ENCODE measurements around the gene GFRA1.
A peak's percentile ranks its signal among the peaks of the same experiment; 100 is the strongest.

The GFRA1 gene

DNA sequence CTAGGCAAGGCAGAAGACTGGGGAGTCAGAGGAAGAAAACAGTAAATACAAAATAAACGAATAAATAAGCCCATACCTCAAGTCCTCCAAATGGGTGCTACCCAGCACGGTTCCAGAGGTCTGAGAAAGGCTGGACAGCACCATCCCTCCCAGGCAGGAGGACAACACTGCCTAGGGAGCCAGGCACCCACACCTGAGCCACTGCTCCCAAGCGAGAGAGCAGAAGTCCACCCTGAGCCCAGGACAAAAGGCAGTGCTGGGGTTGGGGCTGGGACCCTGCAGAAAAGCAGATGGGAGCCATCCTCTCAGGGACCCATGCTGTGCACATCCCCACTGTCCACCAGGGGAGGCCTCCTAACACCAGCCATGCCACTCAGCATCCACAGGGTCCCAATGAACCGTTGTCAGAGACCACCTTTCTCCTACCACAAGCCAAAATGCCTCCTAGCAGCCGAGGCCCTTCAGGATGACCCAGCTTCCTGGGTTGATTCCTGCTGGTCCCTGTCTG lies 16.2 kb downstream of the GFRA1 start:
- CTCF ChIA-PET, result no interaction called here
- no peak for TF ChIP-seq ZNF311 (tag by site-specific recombination; IDR thresholded peaks at IDR 0.05; ENCODE audit: borderline replicate concordance)
- TF ChIP-seq REST (tag by site-specific recombination; IDR thresholded peaks at IDR 0.05), result peak; percentile 61; the same call in 1 of the 2 replicates
- POLR2A ChIA-PET, result no interaction called here

GRCh38 chr10:116255886-116256751 lies 16.9 kb downstream of the GFRA1 start:
- Histone ChIP-seq H3K4me1 (ENCODE audit: control insufficient read depth, insufficient read depth, low read length) (peaks cover 10% of the 10 kb centered on the region), H3K9me3 (ENCODE audit: control insufficient read depth, insufficient read depth, low read depth, low read length) (no peaks in the 10 kb centered on the region), H3K36me3 (ENCODE audit: control insufficient read depth in 2 of 2, insufficient read depth in 1 of 2, low read length in 2 of 2) (no peaks in the 10 kb centered on the region), H3K27ac (ENCODE audit: extremely low read depth, low read depth, low read length) (no peak overlapping the region), H3K4me3 (ENCODE audit: low read depth, low read length) (no peak overlapping the region)
- ChIA-PET CTCF (interaction anchor here (1.0 kb wide), 1 partner anchor 31 kb away, joined by 3 read pairs; no protein-coding TSS in a partner anchor), POLR2A (interaction anchor here (0.7 kb wide), 1 partner anchor 13 kb away, joined by 5 read pairs; no protein-coding TSS in a partner anchor)
- TF ChIP-seq KLF17 (tag by site-specific recombination; IDR thresholded peaks at IDR 0.05) (peak; percentile 55; the same call in 1 of the 2 replicates), BCL11A (tag by site-specific recombination; IDR thresholded peaks at IDR 0.05; ENCODE audit: low read depth) (no peak), KLF1 (tag by site-specific recombination; IDR thresholded peaks at IDR 0.05) (peak; percentile 34; the same call in 1 of the 2 replicates)

More for the DNA sequence above, 16.2 kb downstream of the GFRA1 start:
- Histone ChIP-seq H3K4me1 (ENCODE audit: control insufficient read depth, insufficient read depth, low read length) (peaks cover 10% of the 10 kb centered on the region), H3K27ac (ENCODE audit: extremely low read depth, low read depth, low read length) (no peak overlapping the region), H3K9me3 (ENCODE audit: control insufficient read depth, insufficient read depth, low read depth, low read length) (no peaks in the 10 kb centered on the region), H3K36me3 (ENCODE audit: control insufficient read depth in 2 of 2, insufficient read depth in 1 of 2, low read length in 2 of 2) (no peaks in the 10 kb centered on the region), H3K4me3 (ENCODE audit: low read depth, low read length) (no peak overlapping the region)

- TF ChIP-seq, protein P1, sequence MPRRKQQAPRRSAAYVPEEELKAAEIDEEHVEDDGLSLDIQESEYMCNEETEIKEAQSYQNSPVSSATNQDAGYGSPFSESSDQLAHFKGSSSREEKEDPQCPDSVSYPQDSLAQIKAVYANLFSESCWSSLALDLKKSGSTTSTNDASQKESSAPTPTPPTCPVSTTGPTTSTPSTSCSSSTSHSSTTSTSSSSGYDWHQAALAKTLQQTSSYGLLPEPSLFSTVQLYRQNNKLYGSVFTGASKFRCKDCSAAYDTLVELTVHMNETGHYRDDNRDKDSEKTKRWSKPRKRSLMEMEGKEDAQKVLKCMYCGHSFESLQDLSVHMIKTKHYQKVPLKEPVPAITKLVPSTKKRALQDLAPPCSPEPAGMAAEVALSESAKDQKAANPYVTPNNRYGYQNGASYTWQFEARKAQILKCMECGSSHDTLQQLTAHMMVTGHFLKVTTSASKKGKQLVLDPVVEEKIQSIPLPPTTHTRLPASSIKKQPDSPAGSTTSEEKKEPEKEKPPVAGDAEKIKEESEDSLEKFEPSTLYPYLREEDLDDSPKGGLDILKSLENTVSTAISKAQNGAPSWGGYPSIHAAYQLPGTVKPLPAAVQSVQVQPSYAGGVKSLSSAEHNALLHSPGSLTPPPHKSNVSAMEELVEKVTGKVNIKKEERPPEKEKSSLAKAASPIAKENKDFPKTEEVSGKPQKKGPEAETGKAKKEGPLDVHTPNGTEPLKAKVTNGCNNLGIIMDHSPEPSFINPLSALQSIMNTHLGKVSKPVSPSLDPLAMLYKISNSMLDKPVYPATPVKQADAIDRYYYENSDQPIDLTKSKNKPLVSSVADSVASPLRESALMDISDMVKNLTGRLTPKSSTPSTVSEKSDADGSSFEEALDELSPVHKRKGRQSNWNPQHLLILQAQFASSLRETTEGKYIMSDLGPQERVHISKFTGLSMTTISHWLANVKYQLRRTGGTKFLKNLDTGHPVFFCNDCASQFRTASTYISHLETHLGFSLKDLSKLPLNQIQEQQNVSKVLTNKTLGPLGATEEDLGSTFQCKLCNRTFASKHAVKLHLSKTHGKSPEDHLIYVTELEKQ (tag by site-specific recombination; IDR thresholded peaks at IDR 0.05; ENCODE audit: borderline replicate concordance), result no peak
- TF ChIP-seq ZNF768 (tag by site-specific recombination; IDR thresholded peaks at IDR 0.05) (no peak), ZNF48 (tag by site-specific recombination; IDR thresholded peaks at IDR 0.05) (no peak)
- Histone ChIP-seq H3K4me3 (ENCODE audit: low read depth, low read length) (no peak overlapping the region), H3K9me3 (ENCODE audit: control insufficient read depth, insufficient read depth, low read depth, low read length) (no peaks in the 10 kb centered on the region), H3K27ac (ENCODE audit: extremely low read depth, low read depth, low read length) (no peak overlapping the region), H3K36me3 (ENCODE audit: control insufficient read depth in 2 of 2, insufficient read depth in 1 of 2, low read length in 2 of 2) (no peaks in the 10 kb centered on the region), H3K4me1 (ENCODE audit: control insufficient read depth, insufficient read depth, low read length) (no peaks in the 10 kb centered on the region)
- ChIA-PET CTCF (interaction anchor here (1.0 kb wide), 1 partner anchor 26 kb away, joined by 3 read pairs; no protein-coding TSS in a partner anchor), POLR2A (no interaction called here)
These were observed 18.4 kb downstream of the GFRA1 start for GRCh38 chr10:116254422-116255155.

All from HEK293 (cell line).